ENCODE results near the gene JAZF1.

JAZF1 gene

GRCh38 chr7:27965650-27966049 lies 214.9 kb downstream of the JAZF1 start:
- no peaks in the 10 kb centered on the region for H3K79me2 ChIP-seq (ENCODE audit: low read length)
- H2AFZ ChIP-seq (ENCODE audit: low read length) = no peak overlapping the region
- TF ChIP-seq EZH2 (optimal IDR thresholded peaks at IDR 0.05; ENCODE audit: low read depth, low read length) (no peak), EZH2phosphoT487 (IDR thresholded peaks at IDR 0.05; ENCODE audit: low read length) (no peak), CTCF (IDR thresholded peaks at IDR 0.05; ENCODE audit: low read length) (no peak)
- no peaks in the 10 kb centered on the region for H3K36me3 ChIP-seq (replicated peaks; ENCODE audit: insufficient read depth, low read length)
- H3K4me2 ChIP-seq (ENCODE audit: low read depth, low read length) = peak overlapping the region; percentile 31; the same call in 1 of the 2 replicates
- peaks cover 41% of the 10 kb centered on the region for H3K4me1 ChIP-seq (ENCODE audit: low read length)
- H3K27ac ChIP-seq (ENCODE audit: low read length) = no peak overlapping the region
- H3K27me3 ChIP-seq (replicated peaks; ENCODE audit: insufficient read depth, low read length) = no peaks in the 10 kb centered on the region
- no peaks in the 10 kb centered on the region for H3K9me3 ChIP-seq (replicated peaks; ENCODE audit: insufficient read depth, low read length)
- no peaks in the 10 kb centered on the region; the same call in 1 of the 2 replicates for H3F3A ChIP-seq (ENCODE audit: insufficient read depth, low read length)
- no peaks in the 10 kb centered on the region for H4K20me1 ChIP-seq (ENCODE audit: insufficient read depth, low read length)
- H3K4me3 ChIP-seq (ENCODE audit: low read length) = no peak overlapping the region
- DNase-seq = no peak
- no peaks in the 10 kb centered on the region for H3K9me2 ChIP-seq (replicated peaks; ENCODE audit: insufficient read depth, low read length)
- H3K9ac ChIP-seq (ENCODE audit: low read length) = no peak overlapping the region

- DNase-seq = peak; percentile 60
- Histone ChIP-seq H3K4me1 (ENCODE audit: low read length) (peaks cover 41% of the 10 kb centered on the region), H3K9me2 (replicated peaks; ENCODE audit: insufficient read depth, low read length) (no peaks in the 10 kb centered on the region), H3K27ac (ENCODE audit: low read length) (peak overlapping the region; percentile 21; the same call in 1 of the 2 replicates), H3K36me3 (replicated peaks; ENCODE audit: insufficient read depth, low read length) (no peaks in the 10 kb centered on the region), H3F3A (ENCODE audit: insufficient read depth, low read length) (no peaks in the 10 kb centered on the region; the same call in 1 of the 2 replicates), H3K27me3 (replicated peaks; ENCODE audit: insufficient read depth, low read length) (no peaks in the 10 kb centered on the region), H3K4me3 (ENCODE audit: low read length) (no peak overlapping the region), H3K79me2 (ENCODE audit: low read length) (no peaks in the 10 kb centered on the region), H4K20me1 (ENCODE audit: insufficient read depth, low read length) (no peaks in the 10 kb centered on the region), H3K9ac (ENCODE audit: low read length) (no peak overlapping the region), H2AFZ (ENCODE audit: low read length) (no peak overlapping the region), H3K4me2 (ENCODE audit: low read depth, low read length) (peak overlapping the region; percentile 31; the same call in 1 of the 2 replicates), H3K9me3 (replicated peaks; ENCODE audit: insufficient read depth, low read length) (no peaks in the 10 kb centered on the region)
- TF ChIP-seq CTCF (IDR thresholded peaks at IDR 0.05; ENCODE audit: low read length) (no peak), EZH2phosphoT487 (IDR thresholded peaks at IDR 0.05; ENCODE audit: low read length) (no peak), EZH2 (optimal IDR thresholded peaks at IDR 0.05; ENCODE audit: low read depth, low read length) (no peak)
These were observed 215.8 kb downstream of the JAZF1 start for GRCh38 chr7:27964820-27965219.

- peaks cover 35% of the 10 kb centered on the region for H3K4me1 ChIP-seq (ENCODE audit: low read length)
- H3K9me2 ChIP-seq (replicated peaks; ENCODE audit: insufficient read depth, low read length) = no peaks in the 10 kb centered on the region
- no peak overlapping the region for H3K4me3 ChIP-seq (ENCODE audit: low read length)
- DNase-seq = no peak
- H3K36me3 ChIP-seq (replicated peaks; ENCODE audit: insufficient read depth, low read length) = no peaks in the 10 kb centered on the region
- H3K4me2 ChIP-seq (ENCODE audit: low read depth, low read length) = no peak overlapping the region
- no peak overlapping the region for H2AFZ ChIP-seq (ENCODE audit: low read length)
- no peaks in the 10 kb centered on the region for H4K20me1 ChIP-seq (ENCODE audit: insufficient read depth, low read length)
- TF ChIP-seq CTCF (IDR thresholded peaks at IDR 0.05; ENCODE audit: low read length) = no peak
- H3F3A ChIP-seq (ENCODE audit: insufficient read depth, low read length) = no peaks in the 10 kb centered on the region; the same call in 1 of the 2 replicates
- H3K27me3 ChIP-seq (replicated peaks; ENCODE audit: insufficient read depth, low read length) = no peaks in the 10 kb centered on the region
- H3K79me2 ChIP-seq (ENCODE audit: low read length) = no peaks in the 10 kb centered on the region
- no peak overlapping the region for H3K27ac ChIP-seq (ENCODE audit: low read length)
- H3K9ac ChIP-seq (ENCODE audit: low read length) = no peak overlapping the region
- H3K9me3 ChIP-seq (replicated peaks; ENCODE audit: insufficient read depth, low read length) = no peaks in the 10 kb centered on the region
These were observed 217.5 kb downstream of the JAZF1 start for GRCh38 chr7:27963056-27963455.

Data from MM.1S (cell line).